Daoy (cell line): ENCODE results near the gene AMER3. TPM values are rescaled to one million over a fixed set of nuclear protein-coding genes. Genes with fewer than 3 reads are reported as not detected.

Source experiments
- DNase-seq: peaks from one replicate; pipeline ENCODE4 v3.0.0-alpha.2; 2015; ENCODE audit warnings: low read depth
- total RNA-seq: library from RNA; depleted of rRNA; stranded (reverse); fragments of >200 nt; shearing (Covaris generic); gene quantifications from 2 replicates; pipeline ENCODE4 v1.2.3, GENCODE V29; 2014

The AMER3 gene
- total RNA-seq, 1 experiment from 2014 or later = not detected

- no peak for DNase-seq
Measured at GRCh38 chr2:130785466-130786055, 30.2 kb downstream of the AMER3 start.

GRCh38 chr2:130786076-130786475 is 30.7 kb downstream of the AMER3 start:
- no peak for DNase-seq

DNA sequence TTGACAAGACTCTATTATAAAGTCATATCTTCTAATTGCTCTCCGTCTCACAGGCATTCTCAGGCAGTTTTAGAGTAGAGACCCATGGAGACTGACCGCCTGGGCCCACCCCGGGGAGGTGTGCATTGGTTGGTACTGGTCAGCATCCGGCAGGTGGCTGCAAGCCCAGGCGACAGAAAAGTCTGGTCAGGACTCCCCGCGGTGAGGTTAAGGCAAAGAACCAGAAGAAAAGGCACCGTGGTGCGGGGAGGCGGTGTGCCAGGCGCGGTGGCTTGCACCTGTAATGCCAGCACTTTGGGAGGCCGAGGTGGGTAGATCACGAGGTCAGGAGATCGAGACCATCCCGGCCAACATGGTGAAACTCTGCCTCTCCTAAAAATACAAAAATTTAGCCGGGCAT is 32.5 kb downstream of the AMER3 start:
- no peak for DNase-seq

- DNase-seq = no peak
Measured at GRCh38 chr2:130790312-130790711, 35.0 kb downstream of the AMER3 start.

DNA sequence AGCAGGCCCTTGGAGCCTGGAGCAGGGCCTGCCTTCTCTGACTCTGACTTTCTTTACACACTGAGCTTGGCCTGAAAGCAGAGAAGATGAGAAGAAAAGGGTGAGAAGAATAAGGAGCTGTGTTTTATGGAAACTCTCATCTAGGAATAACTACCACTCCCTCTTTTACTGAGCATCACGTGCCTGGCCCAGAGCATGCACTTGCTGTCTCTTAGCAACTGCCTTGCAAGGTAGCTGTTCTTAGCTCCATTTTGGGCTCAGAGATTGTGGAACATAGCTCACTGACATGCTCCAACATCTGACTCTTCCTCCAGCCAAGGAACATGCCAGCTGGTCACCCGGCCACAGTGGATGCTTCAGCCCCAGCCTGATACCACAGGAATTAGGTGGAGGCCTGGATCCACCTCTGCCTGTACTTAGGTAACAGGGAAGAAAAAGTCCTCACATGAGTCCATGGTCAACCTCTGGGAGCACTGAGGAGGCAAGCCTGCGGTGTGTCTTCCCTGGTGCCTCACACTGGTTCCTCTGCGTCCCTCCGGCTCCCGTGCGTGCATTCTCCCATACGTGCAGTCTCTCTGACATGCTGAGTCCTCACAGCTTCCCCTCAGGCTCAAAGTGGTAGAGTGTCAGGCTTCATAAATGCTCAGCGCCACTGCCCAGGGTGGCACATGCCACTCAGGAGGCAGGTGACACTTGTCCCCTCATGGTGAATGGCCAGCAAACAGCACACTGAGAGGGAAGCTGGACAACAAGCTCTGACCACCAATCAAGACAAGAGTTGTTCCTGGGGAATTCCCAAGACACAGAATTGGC is 35.7 kb downstream of the AMER3 start:
- DNase-seq = no peak

DNA sequence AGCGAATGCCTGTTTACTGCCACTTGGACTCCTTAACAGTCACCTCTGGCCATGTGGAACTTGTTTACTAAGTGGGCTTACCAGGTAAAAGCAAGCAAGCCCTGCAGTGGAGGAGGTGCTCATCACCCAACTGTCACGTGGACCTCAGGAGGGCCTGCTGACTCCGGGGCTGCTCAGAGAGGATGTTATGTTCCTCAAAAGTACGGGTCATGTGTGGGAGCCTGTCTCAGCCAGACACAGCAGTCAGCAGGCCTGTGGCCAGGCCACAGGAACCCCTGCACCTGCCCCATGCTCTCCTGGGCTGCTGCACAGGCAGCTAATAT is 36.2 kb downstream of the AMER3 start:
- no peak for DNase-seq

DNA sequence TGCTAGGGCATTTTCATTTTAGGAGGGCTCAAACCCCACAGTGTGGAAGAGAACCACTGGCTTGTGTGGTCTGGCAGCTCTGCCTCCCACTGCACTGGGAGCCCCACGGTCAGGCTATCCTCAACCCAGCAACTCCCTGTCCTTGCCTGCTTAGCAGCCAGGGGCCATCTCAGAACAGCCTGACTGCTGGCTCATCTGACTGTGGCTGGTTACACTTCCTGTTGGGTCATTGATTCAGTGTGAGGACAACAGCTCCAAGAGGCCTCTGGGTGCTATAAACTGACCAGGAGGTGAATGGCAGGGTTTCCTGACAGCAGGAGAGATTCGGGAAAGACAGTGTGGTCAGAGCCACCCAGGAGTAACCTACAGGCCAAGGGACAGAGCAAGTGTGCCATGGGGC is 40.1 kb downstream of the AMER3 start:
- peak; percentile 22 for DNase-seq

- peak; percentile 49 for DNase-seq
Measured at GRCh38 chr2:130796290-130796689, 41.0 kb downstream of the AMER3 start.

GRCh38 chr2:130797493-130798435 is 42.4 kb downstream of the AMER3 start:
- peak; percentile 92 for DNase-seq

DNA sequence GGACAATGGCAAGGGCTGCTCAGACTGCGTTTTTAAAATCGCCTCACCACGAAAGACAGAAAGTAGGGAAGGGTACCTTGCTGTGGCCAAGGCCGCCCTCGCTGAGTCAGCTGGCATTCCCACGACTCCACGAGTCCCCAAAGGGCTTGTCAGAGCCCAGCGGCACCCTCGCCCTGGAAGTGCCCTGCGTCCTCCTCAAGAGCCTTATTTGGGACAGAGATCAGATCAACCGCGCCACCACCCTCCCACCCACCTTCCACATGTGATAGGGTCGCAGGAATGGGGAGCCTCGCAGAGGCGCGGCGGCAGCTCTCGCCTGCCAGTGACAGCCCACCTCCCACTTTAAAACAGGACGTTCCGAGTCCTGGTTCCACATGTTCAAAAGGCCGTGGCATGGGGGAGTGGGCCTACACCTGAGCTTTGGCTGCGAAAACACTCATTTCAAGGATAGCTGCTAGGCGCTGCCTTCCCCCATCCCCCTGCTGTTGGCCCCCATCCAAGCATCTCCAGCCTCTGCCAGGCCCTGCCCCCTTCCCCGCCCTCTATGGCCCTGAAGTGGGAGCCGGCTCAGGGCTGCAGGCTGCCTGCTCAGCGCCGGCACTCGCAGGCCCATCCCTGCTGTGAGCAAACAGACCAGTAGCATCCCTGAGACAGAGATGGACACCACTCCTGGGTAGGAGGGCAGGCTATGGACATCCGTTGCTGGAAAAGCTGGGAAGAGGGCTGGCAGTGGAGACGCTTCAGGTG is 43.3 kb downstream of the AMER3 start:
- DNase-seq = peak; percentile 17

DNA sequence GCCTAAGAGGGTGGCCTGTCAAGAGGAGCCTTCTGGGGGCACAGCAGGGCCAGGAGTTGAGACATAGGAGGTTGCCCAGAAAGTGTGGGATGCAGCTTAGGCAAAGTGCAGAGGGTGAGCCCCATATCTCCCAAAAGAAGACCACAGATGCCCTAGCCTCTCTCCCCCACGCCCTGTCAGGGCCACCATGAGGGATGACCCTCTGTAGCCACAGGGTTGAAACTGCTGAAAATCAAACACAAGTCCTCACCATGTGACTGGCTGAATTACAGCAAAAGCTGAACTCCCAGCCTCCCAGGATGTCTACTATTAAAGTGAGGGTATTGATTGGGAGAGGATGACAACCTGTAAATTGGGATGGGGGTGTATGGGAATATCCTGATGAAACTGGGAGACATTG is 44.0 kb downstream of the AMER3 start:
- DNase-seq = no peak

DNA sequence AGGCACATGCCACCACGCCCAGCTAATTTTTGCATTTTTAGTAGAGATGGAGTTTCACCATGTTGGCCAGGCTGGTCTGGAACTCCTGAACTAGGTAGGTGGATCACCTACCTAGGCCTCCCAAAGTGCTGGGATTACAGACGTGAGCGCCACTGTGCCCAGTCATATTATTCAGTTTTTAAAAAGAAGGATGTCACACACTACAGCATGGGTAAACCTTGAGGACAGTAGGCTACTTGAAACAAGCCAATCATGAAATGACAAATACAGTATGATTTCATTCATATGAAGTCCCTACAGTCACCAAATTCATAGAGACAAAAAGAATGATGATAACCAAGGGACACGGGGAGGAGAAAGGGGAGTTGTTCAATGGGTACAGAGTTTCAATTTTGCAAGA is 50.3 kb downstream of the AMER3 start:
- DNase-seq = no peak

GRCh38 chr2:130806370-130806769 is 51.0 kb downstream of the AMER3 start:
- DNase-seq = no peak

GRCh38 chr2:130807659-130808385 is 52.5 kb downstream of the AMER3 start:
- peak; percentile 63 for DNase-seq

GRCh38 chr2:130808482-130809268 is 53.3 kb downstream of the AMER3 start:
- peak; percentile 61 for DNase-seq

DNA sequence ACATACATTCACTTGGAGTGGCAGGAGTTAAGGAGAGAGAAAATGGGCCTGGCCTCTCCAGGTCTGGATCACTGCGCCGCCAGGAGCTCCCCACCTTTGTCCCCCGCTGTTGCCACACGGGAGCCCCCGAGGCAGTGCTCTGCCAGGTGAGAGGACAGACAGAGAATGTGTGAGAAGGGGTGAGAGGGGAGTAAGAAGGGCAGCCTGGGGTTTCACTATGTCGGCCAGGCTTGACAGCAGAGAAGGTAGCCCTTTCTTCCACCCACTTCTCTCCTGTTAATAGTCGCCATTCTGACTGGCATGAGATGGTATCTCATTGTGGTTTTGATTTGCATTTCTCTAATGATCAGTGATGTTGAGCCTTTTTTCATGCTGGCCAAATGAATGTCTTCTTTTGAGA is 55.1 kb downstream of the AMER3 start:
- DNase-seq = no peak

GRCh38 chr2:130813722-130814121 is 58.4 kb downstream of the AMER3 start:
- DNase-seq = no peak

- no peak for DNase-seq
Measured at GRCh38 chr2:130814931-130815680, 59.8 kb downstream of the AMER3 start.
